GM18526 (cell line): ENCODE results near the gene PLCB2.

ENCODE experiments used
- POLR2A ChIP-seq: IDR thresholded peaks from 3 replicates; pipeline ENCODE4 v1.6.1; 2011; ENCODE audit not compliant: insufficient read length; ENCODE audit errors: extremely low read depth

Gene PLCB2

GRCh38 chr15:40301467-40302179 is 6.1 kb downstream of the PLCB2 start:
- no peak for TF ChIP-seq POLR2A

GRCh38 chr15:40300771-40301170 is 7.0 kb downstream of the PLCB2 start:
- TF ChIP-seq POLR2A = no peak

GRCh38 chr15:40300367-40300766 is 7.4 kb downstream of the PLCB2 start:
- no peak for TF ChIP-seq POLR2A

GRCh38 chr15:40298216-40298935 is 9.4 kb downstream of the PLCB2 start:
- TF ChIP-seq POLR2A = no peak

DNA sequence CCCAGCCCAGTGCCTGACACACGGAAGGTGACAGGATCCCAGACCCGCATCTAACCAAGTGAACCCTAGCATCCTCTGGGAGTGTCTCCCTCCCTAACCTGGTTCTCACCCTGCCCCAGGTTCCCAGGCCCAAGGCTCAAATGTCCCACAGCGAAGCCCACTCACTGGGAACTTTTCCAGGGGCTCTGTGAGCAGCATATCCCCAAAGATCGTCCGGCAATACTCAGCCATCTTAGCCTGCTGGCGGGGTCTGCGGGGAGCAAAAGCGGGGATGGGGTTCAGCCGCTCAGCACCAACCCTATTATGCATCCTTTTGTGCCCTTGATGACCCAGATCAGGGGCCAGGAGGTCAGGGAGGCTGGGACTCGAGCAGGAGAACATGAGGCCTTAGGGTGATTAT is 10.4 kb downstream of the PLCB2 start:
- TF ChIP-seq POLR2A = no peak

DNA sequence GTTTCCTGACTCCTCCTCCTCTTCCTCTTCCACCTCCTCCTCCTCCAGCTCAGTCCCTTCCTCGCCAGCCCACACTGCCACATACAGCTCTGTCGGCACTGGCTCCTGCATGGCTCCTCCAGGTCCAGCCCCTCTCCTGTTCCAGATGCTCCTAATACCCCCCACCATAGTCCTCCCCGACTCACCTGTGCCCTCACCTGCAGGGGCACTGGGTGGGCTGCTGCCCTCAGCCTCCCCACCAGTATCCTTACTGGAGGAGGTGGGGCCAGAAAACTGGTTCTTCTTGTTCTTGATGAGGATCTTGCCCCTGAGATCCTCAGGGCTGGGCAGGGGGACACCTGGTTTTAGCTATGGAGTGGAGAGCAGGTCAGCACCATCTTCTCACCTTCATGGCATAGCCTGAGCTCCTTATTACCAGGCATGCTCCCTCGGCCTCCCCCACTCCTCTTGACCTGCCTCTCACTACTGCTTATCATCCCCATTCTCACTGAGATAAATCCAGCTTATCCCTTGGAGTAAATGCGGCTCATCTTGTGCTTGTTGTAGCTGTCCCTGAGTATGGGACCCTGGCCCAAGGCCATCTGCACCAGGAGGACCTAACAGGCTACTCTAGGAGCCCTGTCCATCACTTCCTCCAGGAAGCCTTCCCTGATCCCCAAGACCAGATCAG is 11.0 kb downstream of the PLCB2 start:
- no peak for TF ChIP-seq POLR2A

DNA sequence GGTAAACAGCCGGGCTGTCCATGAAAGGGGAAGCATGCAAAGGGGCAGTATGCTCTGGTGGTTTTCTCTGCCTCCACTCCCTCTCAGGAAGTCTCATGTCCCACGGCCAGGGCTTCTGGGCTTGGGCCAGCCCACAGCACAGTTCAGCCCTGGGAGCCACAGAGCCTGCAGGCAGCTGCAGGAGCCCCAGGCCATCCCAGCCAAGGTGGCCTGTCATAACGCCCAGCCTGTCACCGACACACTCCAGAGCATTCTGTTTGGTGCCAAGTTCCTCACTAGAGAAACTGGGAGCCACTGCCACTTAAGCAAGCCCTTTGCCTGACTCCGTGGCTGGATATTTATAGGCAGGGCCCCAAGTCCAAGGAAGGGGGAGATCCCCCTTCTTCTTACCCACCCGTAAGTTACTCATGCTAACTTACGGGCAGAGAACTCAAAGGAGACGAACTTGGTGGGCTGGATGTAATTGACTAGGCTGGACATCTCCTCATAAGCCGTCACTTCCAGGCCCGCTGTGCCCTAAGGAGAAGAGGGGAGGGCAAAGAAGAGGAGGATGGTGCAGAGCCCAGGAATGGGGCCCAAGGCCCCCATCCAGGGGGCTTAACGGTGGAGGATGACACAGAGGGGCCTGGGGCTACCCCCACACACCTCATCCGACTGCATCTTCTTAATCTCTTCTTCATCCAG is 11.7 kb downstream of the PLCB2 start:
- no peak for TF ChIP-seq POLR2A

DNA sequence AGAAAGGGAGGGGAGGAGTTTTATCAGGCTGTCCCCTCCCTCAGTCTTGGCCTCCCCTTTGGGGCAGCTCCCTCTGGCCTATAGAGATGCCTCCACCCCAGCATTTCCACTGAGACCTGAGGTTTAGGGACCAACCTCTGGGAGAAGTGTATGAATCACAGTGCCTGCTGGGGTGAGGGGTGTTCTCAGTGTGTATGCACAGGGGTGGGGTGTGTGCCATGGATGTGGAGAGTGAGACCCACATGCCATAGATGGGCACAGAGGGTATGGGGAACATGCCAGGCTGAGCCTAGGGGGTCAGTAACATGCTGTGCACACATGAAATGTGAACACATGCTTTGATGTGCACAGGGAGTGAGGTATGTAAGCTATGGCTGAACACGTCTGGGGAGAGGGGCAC is 12.4 kb downstream of the PLCB2 start:
- TF ChIP-seq POLR2A = no peak

DNA sequence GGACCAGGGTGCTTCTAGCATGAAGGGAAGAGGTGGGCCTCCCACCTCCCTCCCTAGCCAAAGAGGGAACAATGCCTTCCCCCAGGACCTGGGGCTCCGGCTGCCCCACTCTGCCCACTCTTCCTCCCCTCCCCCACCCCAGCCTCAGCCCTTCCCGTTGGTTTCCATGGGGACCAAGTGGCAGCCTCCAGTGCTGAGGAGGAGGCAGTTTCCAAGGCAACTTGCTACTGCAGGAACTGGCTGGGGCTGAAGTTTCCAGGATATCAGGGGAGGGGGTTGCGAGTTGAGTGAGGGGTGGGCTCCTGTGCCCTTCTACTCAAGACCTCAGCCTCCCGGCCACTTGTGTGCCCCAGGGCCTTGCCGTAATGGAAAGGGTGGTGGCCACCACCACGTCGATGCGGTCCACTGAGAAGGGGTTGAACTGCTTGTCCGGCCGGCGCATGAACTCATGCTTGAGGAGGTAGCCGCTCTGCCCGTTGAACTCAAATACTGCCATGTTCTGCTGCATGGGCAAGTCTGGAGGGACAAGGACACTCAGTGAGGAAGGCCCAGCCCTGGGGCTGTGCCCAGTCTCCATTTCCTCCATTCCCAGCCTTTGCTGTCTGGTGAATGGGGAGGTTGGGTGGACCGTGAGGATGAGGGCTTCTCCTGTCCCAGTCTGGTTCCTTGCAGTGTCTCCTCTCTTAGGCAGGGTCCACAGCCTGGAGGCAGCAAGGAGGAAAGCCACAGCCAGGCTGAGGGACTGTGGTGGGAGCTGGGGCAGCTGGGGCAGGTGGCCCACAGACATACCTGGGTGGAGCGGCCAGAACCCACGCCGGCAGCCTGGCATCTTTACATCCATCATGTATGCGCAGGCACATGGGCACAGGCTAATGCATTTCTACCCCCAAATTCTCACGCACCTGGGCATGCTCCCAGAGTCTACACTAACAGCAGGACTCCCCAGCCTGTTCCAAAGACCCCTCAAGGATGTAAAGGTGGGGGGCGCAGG is 13.5 kb downstream of the PLCB2 start:
- TF ChIP-seq POLR2A = no peak

- TF ChIP-seq POLR2A = no peak
Measured at GRCh38 chr15:40293006-40293405, 14.7 kb downstream of the PLCB2 start.

DNA sequence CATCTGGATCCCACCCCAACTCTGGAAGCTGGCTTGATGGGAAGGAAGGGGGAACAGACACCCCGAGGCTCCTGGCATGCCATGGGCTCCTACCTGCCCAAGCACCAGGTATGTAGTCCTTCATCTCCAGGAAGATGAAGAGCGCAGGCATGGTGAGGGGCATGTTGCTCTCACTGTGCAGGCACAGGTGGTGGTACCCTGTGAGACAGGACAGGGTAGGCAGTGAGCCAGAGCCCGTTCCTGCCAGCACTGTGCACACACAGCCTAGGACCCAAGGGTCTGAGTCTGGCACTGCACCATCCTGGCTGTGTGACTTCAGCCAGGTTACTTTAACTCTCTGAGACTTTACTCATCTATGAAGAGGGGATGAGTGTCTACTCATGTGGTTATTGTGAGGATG is 15.5 kb downstream of the PLCB2 start:
- TF ChIP-seq POLR2A = no peak

DNA sequence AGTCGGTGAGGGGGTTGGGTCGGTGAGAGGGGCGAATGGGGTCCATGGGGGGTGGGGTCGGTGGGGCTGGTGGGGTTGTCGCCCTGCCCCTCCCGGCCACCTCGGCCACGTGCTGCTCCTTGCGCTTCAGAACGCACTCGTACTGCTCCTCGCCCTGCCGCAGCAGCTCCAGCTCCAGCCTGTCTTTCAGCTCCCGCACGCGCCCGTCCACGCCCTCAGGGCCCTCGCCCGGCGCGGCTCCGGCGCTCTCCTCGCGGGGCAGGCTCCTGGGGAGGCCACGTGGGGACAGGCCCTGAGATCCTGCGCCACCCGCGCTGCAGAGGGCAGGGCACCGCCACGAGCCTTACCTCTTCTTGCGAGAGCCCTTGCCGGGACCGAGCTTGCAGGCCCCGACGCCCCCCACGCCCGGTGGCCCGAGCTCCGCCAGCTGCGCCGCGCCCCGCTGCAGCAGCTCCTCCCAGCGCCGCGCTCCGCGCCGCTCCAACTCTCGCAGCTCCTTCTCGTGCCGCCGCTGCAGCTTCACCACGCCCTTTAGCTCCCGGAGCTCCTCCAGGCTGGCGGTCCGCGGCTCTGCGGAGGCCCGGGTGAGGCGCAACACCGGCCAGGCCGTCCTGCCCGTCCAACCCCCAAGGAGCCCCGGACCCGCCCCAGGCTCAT is 16.7 kb downstream of the PLCB2 start:
- no peak for TF ChIP-seq POLR2A

DNA sequence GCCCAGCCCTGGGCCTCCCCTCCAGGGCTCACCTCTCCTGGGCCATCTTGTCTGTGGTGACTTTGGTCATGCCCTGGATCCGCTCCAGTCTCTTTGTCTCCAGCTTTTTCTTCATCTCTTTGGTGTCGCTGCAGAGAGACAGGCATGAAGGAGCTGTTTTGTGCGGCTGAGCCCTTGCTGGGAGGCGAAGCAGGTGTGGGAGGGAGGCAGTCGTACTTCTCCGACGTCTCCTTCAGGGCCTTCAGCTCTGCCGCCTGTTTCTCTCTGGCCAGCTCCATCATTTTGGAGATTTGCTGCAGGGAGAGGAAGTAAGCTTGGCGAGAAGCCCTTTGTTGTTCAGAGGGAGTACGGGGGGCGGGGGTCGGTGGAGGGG is 17.2 kb downstream of the PLCB2 start:
- TF ChIP-seq POLR2A = no peak

DNA sequence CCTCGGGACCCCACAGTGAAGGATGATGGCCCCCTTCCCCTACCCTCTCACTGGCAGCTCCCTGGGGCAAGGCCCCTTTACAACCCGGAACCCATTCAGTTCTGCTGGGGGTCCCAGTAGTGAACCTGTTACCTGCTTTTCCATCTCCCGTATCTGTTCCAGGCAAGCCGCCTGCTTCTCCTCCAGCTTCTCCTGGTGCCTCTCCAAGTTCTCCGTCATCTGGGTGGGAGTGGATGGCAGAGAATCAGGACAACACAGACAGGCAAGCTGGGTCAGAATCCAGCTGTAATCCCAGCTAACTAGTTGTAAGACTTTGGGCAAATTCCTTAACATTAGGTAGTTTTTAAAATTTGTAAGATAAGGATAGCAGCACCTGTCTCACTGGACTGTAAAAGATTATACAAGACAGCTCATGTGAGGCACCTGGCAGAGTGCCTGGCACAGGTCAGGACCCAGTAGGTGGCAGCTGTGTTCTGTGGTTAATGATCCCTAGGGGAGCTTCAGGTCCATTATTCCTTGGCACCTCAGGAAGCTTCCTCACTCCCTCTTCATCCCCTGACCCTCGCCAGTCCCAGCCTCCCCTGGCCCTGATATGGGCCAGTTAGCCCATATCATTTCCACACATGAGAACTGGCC is 18.5 kb downstream of the PLCB2 start:
- no peak for TF ChIP-seq POLR2A
